HepG2 (cell line): ENCODE data around the gene PHF5A. TPM values are rescaled to one million over a fixed set of nuclear protein-coding genes. Genes with fewer than 3 reads are reported as not detected.

Experiments used
- AFF4 ChIP-seq: sonication (generic); formaldehyde crosslinking; IDR thresholded peaks from 2 replicates; pipeline ENCODE4 v1.4.0; 2020; ENCODE audit warnings: missing genetic modification reagents
- FOXA3 ChIP-seq: IDR thresholded peaks from 2 replicates; pipeline ENCODE4 v1.6.1; 2016; ENCODE audit warnings: missing genetic modification reagents, missing compliant biosample characterization
- FOXO4 ChIP-seq: sonication (generic); formaldehyde crosslinking; conservative IDR thresholded peaks from 2 replicates; pipeline ENCODE4 v1.8.1; 2023; ENCODE audit warnings: missing genetic modification reagents
- PAXIP1 ChIP-seq: sonication (generic); formaldehyde crosslinking; conservative IDR thresholded peaks from 2 replicates; pipeline ENCODE4 v1.4.0; 2020; ENCODE audit warnings: mild to moderate bottlenecking, missing genetic modification reagents, moderate library complexity
- RARA ChIP-seq: IDR thresholded peaks from 2 replicates; pipeline ENCODE4 v1.6.1; 2016; ENCODE audit warnings: missing genetic modification reagents, missing compliant biosample characterization
- SIN3A ChIP-seq: IDR thresholded peaks from 2 replicates; pipeline ENCODE4 v1.6.1; 2011; ENCODE audit warnings: low read depth, mild to moderate bottlenecking, control low read depth, low read length, borderline replicate concordance
- TOPORS ChIP-seq: sonication (generic); formaldehyde crosslinking; IDR thresholded peaks from 2 replicates; pipeline ENCODE4 v1.8.0; 2023; ENCODE audit warnings: mild to moderate bottlenecking, missing genetic modification reagents
- ZBTB37 ChIP-seq: sonication (generic); formaldehyde crosslinking; IDR thresholded peaks from 2 replicates; pipeline ENCODE4 v1.4.0; 2020; ENCODE audit warnings: mild to moderate bottlenecking, missing genetic modification reagents
- ZBTB44 ChIP-seq: sonication (generic); formaldehyde crosslinking; IDR thresholded peaks from 2 replicates; pipeline ENCODE4 v1.4.0; 2020; ENCODE audit warnings: missing genetic modification reagents
- ZC3H4 ChIP-seq: sonication (generic); formaldehyde crosslinking; IDR thresholded peaks from 2 replicates; pipeline ENCODE4 v1.4.0; 2020; ENCODE audit warnings: missing genetic modification reagents, borderline replicate concordance
- ZFY ChIP-seq: sonication (generic); formaldehyde crosslinking; IDR thresholded peaks from 2 replicates; pipeline ENCODE4 v1.4.0; 2020; ENCODE audit warnings: missing genetic modification reagents
- ZNF12 ChIP-seq: sonication (generic); formaldehyde crosslinking; IDR thresholded peaks from 2 replicates; pipeline ENCODE4 v1.5.0; 2020; ENCODE audit warnings: missing genetic modification reagents
- ZNF333 ChIP-seq: sonication (generic); formaldehyde crosslinking; IDR thresholded peaks from 2 replicates; pipeline ENCODE4 v1.4.0; 2020; ENCODE audit warnings: mild to moderate bottlenecking, missing genetic modification reagents, borderline replicate concordance
- ZNF678 ChIP-seq: sonication (generic); formaldehyde crosslinking; IDR thresholded peaks from 2 replicates; pipeline ENCODE4 v1.4.0; 2020; ENCODE audit warnings: mild to moderate bottlenecking, missing genetic modification reagents
- polyA plus RNA-seq, 8 experiments: library from polyadenylated mRNA; depleted of rRNA in 3 of 8; stranded (reverse) in 7 of 8; unstranded in 1 of 8; fragments of >200 nt; fragmentation: Illumina TruSeq in 4 of 8; extraction: Trizol in 4 of 8; gene quantifications; 2 replicates each; pipeline versions ENCODE4 v1.2.1 to v1.2.3, GENCODE V29; 2011 to 2016; ENCODE audit warnings: low read depth in 4 of 8, missing spikeins in 1 of 8, mixed read lengths in 1 of 8; ENCODE audit not compliant: insufficient read depth in 1 of 8
- total RNA-seq, 5 experiments: library from RNA; depleted of rRNA; stranded (reverse); fragments of >200 nt; fragmentation: Illumina TruSeq; extraction: Trizol; gene quantifications; 2 replicates each; pipeline ENCODE4 v1.2.3, GENCODE V29; 2016; ENCODE audit warnings: low read depth in 1 of 5

PHF5A gene
- total and polyA plus RNA-seq, 2 of the 13 experiments (the other 11 are each of a cell fraction or from before 2014, with no cell fraction given): 56.6 to 105 TPM

GRCh38 chr22:41447435-41448188, 20.9 kb downstream of the PHF5A start (continued):
- TF ChIP-seq FOXA3 (peak; percentile 11; the same call in 1 of the 2 replicates), AFF4 (CRISPR knock-in tag) (peak; percentile 54; the same call in 1 of the 2 replicates), ZNF12 (0 out of 2 replicates have a peak, but pooled peaks have one; percentile 13), ZC3H4 (CRISPR knock-in tag) (peak; percentile 33), SIN3A (peak; percentile 72; the same call in 1 of the 2 replicates), FOXO4 (CRISPR knock-in tag) (no peak), RARA (CRISPR knock-in tag) (peak; percentile 1; the same call in 1 of the 2 replicates), TOPORS (CRISPR knock-in tag) (peak; percentile 18; the same call in 1 of the 2 replicates), ZNF678 (CRISPR knock-in tag) (no peak), ZBTB44 (CRISPR knock-in tag) (no peak), ZBTB37 (CRISPR knock-in tag) (no peak), PAXIP1 (no peak), ZNF333 (CRISPR knock-in tag) (0 out of 2 replicates have a peak, but pooled peaks have one; percentile 4), ZFY (peak; percentile 27; the same call in 1 of the 2 replicates)
